WTC11 (cell line): ENCODE results near the gene NEDD4. TPM values are rescaled to one million over a fixed set of nuclear protein-coding genes. Genes with fewer than 3 reads are reported as not detected.

Experiments
- ATAC-seq: fragments of 200-7000 bp; cut with Tn5 transposase; 2 replicates; pipeline ENCODE4 v1.10.0; 2021; ENCODE audit warnings: mild to moderate bottlenecking, moderate library complexity
- CTCF ChIA-PET: fragments of 300-600 bp; sonication (Branson Sonifier 250); formaldehyde crosslinking; loops from one replicate; lab custom pipeline; 2021; ENCODE audit warnings: antibody characterized with exemption; lab: Charles Lee
- POLR2A ChIA-PET: fragments of 350-600 bp; sonication (Branson Sonifier 250); formaldehyde crosslinking; loops from one replicate; lab custom pipeline; 2021; ENCODE audit warnings: antibody characterized with exemption; lab: Charles Lee
- DNase-seq: peaks from one replicate; pipeline ENCODE4 v3.0.0; 2021; ENCODE audit warnings: low spot score
- H3K27ac Mint-ChIP-seq: 2 replicates; pipeline ENCODE4 v1.8.0; 2021; ENCODE audit warnings: mixed read lengths
- H3K27me3 Mint-ChIP-seq: 2 replicates; pipeline ENCODE4 v1.8.0; 2021; ENCODE audit warnings: low read depth, mild to moderate bottlenecking, moderate library complexity, mixed read lengths
- H3K36me3 Mint-ChIP-seq: 2 replicates; pipeline ENCODE4 v1.8.0; 2021; ENCODE audit warnings: mixed read lengths
- H3K4me1 Mint-ChIP-seq: 2 replicates; pipeline ENCODE4 v1.8.0; 2022; ENCODE audit warnings: mixed read lengths
- H3K4me3 Mint-ChIP-seq: 2 replicates; pipeline ENCODE4 v1.8.0; 2021; ENCODE audit warnings: mild to moderate bottlenecking, moderate library complexity, mixed read lengths
- H3K9me3 Mint-ChIP-seq: 2 replicates; pipeline ENCODE4 v1.8.0; 2021; ENCODE audit warnings: mixed read lengths
- ATF3 ChIP-seq: sonication (generic); formaldehyde crosslinking; conservative IDR thresholded peaks from 2 replicates; pipeline ENCODE4 v1.8.1; 2022; ENCODE audit warnings: mild to moderate bottlenecking, missing genetic modification reagents
- CDX4 ChIP-seq: fragments of 250-450 bp; sonication (Bioruptor Pico); IDR thresholded peaks from 2 replicates; pipeline ENCODE4 v1.9.0; 2021; ENCODE audit warnings: moderate library complexity, mild to moderate bottlenecking, inconsistent platforms, borderline replicate concordance
- E2F1 ChIP-seq: sonication (generic); formaldehyde crosslinking; IDR thresholded peaks from 2 replicates; pipeline ENCODE4 v1.8.0; 2022; ENCODE audit warnings: mild to moderate bottlenecking, missing genetic modification reagents
- EMX1 ChIP-seq: fragments of 250-450 bp; sonication (Bioruptor Pico); IDR thresholded peaks from 2 replicates; pipeline ENCODE4 v1.8.0; 2021; ENCODE audit warnings: mild to moderate bottlenecking
- FOXP4 ChIP-seq: sonication (generic); formaldehyde crosslinking; IDR thresholded peaks from 2 replicates; pipeline ENCODE4 v1.8.0; 2022; ENCODE audit warnings: mild to moderate bottlenecking, missing genetic modification reagents
- JUN ChIP-seq: sonication (generic); formaldehyde crosslinking; IDR thresholded peaks from 2 replicates; pipeline ENCODE4 v1.8.0; 2023; ENCODE audit warnings: mild to moderate bottlenecking, missing genetic modification reagents
- KAT7 ChIP-seq: sonication (generic); formaldehyde crosslinking; IDR thresholded peaks from 2 replicates; pipeline ENCODE4 v1.8.1; 2023; ENCODE audit warnings: missing genetic modification reagents, mild to moderate bottlenecking, borderline replicate concordance
- MXD4 ChIP-seq: fragments of 250-450 bp; sonication (Bioruptor Pico); IDR thresholded peaks from 2 replicates; pipeline ENCODE4 v1.8.0; 2021; ENCODE audit warnings: mild to moderate bottlenecking, moderate library complexity, borderline replicate concordance
- MYBL2 ChIP-seq: sonication (generic); formaldehyde crosslinking; IDR thresholded peaks from 2 replicates; pipeline ENCODE4 v1.8.1; 2023; ENCODE audit warnings: mild to moderate bottlenecking, moderate library complexity, missing genetic modification reagents
- NFATC4 ChIP-seq: fragments of 250-450 bp; sonication (Bioruptor Pico); IDR thresholded peaks from 2 replicates; pipeline ENCODE4 v1.9.0; 2021; ENCODE audit warnings: mild to moderate bottlenecking
- NFYB ChIP-seq: sonication (generic); formaldehyde crosslinking; conservative IDR thresholded peaks from 2 replicates; pipeline ENCODE4 v1.8.0; 2022; ENCODE audit warnings: low read depth, missing genetic modification reagents
- NR1H2 ChIP-seq: sonication (generic); formaldehyde crosslinking; IDR thresholded peaks from 2 replicates; pipeline ENCODE4 v1.9.0; 2021; ENCODE audit warnings: mild to moderate bottlenecking, moderate library complexity, missing genetic modification reagents
- SMAD3 ChIP-seq: sonication (generic); formaldehyde crosslinking; IDR thresholded peaks from 2 replicates; pipeline ENCODE4 v1.8.0; 2022; ENCODE audit warnings: missing genetic modification reagents, mild to moderate bottlenecking, borderline replicate concordance
- SOX15 ChIP-seq: fragments of 250-450 bp; sonication (Bioruptor Pico); IDR thresholded peaks from 2 replicates; pipeline ENCODE4 v1.9.0; 2021; ENCODE audit warnings: mild to moderate bottlenecking
- TP53 ChIP-seq: sonication (generic); formaldehyde crosslinking; IDR thresholded peaks from 2 replicates; pipeline ENCODE4 v1.8.1; 2023; ENCODE audit warnings: mild to moderate bottlenecking, missing genetic modification reagents
- ZNF263 ChIP-seq: sonication (generic); formaldehyde crosslinking; IDR thresholded peaks from 2 replicates; pipeline ENCODE4 v1.8.1; 2022; ENCODE audit warnings: low read depth, mild to moderate bottlenecking, moderate library complexity, missing genetic modification reagents
- total RNA-seq: library from RNA; stranded (reverse); gene quantifications from 3 replicates; pipeline ENCODE4 v1.2.3, GENCODE V29; 2021
- TF ChIP-seq, protein P1 (sequence below): sonication (generic); formaldehyde crosslinking; IDR thresholded peaks from 2 replicates; pipeline ENCODE4 v1.8.1; 2022; ENCODE audit warnings: mild to moderate bottlenecking, missing genetic modification reagents, moderate library complexity, borderline replicate concordance
- TF ChIP-seq, protein P2 (sequence below): sonication (generic); formaldehyde crosslinking; IDR thresholded peaks from 2 replicates; pipeline ENCODE4 v1.8.1; 2023; ENCODE audit warnings: mild to moderate bottlenecking, missing genetic modification reagents, borderline replicate concordance
- TF ChIP-seq, protein P3 (sequence below): sonication (generic); formaldehyde crosslinking; IDR thresholded peaks from 2 replicates; pipeline ENCODE4 v1.8.0; 2022; ENCODE audit warnings: missing genetic modification reagents

The NEDD4 gene
- total RNA-seq, 1 experiment from 2014 or later: 4.5 TPM

DNA sequence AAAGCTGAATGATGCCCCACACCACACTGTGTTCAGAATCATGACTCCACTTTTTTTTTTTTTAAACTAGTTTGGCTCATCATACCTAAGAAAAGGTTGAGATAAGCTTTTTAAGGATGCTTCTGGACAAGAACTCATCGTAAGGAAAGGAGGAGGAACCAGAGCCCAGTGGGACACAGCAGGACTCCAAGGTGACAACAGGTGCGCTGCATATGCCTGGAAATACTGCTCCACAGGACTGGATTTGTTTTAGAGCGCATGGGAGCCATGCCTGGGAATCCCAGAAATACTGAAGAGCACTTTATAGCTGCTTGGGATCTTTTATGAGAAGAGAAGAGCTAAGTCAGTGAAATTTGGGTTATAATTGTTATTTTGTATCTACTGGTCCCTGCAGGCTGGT lies 93.4 kb downstream of the NEDD4 start:
- ChIA-PET CTCF (interaction anchor here (1.9 kb wide), 1 partner anchor 17 kb away, joined by 14 read pairs; no protein-coding TSS in a partner anchor), POLR2A (no interaction called here)
- Mint-ChIP-seq H3K4me1 (peaks cover 8% of the 10 kb centered on the region), H3K27ac (no peak overlapping the region; the same call in 1 of the 2 replicates), H3K36me3 (no peaks in the 10 kb centered on the region), H3K9me3 (no peaks in the 10 kb centered on the region), H3K27me3 (no peaks in the 10 kb centered on the region), H3K4me3 (no peak overlapping the region)
- DNase-seq: no peak
- TF ChIP-seq JUN (CRISPR knock-in tag) (no peak), NFATC4 (no peak), FOXP4 (CRISPR knock-in tag) (no peak), NFYB (no peak), ZNF263 (no peak), MXD4 (CRISPR knock-in tag) (no peak), EMX1 (CRISPR knock-in tag) (no peak), CDX4 (CRISPR knock-in tag) (no peak), SOX15 (CRISPR knock-in tag) (no peak)
- TF ChIP-seq, protein P1, sequence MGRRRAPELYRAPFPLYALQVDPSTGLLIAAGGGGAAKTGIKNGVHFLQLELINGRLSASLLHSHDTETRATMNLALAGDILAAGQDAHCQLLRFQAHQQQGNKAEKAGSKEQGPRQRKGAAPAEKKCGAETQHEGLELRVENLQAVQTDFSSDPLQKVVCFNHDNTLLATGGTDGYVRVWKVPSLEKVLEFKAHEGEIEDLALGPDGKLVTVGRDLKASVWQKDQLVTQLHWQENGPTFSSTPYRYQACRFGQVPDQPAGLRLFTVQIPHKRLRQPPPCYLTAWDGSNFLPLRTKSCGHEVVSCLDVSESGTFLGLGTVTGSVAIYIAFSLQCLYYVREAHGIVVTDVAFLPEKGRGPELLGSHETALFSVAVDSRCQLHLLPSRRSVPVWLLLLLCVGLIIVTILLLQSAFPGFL: no peak
- TF ChIP-seq, protein P2, sequence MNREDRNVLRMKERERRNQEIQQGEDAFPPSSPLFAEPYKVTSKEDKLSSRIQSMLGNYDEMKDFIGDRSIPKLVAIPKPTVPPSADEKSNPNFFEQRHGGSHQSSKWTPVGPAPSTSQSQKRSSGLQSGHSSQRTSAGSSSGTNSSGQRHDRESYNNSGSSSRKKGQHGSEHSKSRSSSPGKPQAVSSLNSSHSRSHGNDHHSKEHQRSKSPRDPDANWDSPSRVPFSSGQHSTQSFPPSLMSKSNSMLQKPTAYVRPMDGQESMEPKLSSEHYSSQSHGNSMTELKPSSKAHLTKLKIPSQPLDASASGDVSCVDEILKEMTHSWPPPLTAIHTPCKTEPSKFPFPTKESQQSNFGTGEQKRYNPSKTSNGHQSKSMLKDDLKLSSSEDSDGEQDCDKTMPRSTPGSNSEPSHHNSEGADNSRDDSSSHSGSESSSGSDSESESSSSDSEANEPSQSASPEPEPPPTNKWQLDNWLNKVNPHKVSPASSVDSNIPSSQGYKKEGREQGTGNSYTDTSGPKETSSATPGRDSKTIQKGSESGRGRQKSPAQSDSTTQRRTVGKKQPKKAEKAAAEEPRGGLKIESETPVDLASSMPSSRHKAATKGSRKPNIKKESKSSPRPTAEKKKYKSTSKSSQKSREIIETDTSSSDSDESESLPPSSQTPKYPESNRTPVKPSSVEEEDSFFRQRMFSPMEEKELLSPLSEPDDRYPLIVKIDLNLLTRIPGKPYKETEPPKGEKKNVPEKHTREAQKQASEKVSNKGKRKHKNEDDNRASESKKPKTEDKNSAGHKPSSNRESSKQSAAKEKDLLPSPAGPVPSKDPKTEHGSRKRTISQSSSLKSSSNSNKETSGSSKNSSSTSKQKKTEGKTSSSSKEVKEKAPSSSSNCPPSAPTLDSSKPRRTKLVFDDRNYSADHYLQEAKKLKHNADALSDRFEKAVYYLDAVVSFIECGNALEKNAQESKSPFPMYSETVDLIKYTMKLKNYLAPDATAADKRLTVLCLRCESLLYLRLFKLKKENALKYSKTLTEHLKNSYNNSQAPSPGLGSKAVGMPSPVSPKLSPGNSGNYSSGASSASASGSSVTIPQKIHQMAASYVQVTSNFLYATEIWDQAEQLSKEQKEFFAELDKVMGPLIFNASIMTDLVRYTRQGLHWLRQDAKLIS (CRISPR knock-in tag): no peak
- TF ChIP-seq, protein P3, sequence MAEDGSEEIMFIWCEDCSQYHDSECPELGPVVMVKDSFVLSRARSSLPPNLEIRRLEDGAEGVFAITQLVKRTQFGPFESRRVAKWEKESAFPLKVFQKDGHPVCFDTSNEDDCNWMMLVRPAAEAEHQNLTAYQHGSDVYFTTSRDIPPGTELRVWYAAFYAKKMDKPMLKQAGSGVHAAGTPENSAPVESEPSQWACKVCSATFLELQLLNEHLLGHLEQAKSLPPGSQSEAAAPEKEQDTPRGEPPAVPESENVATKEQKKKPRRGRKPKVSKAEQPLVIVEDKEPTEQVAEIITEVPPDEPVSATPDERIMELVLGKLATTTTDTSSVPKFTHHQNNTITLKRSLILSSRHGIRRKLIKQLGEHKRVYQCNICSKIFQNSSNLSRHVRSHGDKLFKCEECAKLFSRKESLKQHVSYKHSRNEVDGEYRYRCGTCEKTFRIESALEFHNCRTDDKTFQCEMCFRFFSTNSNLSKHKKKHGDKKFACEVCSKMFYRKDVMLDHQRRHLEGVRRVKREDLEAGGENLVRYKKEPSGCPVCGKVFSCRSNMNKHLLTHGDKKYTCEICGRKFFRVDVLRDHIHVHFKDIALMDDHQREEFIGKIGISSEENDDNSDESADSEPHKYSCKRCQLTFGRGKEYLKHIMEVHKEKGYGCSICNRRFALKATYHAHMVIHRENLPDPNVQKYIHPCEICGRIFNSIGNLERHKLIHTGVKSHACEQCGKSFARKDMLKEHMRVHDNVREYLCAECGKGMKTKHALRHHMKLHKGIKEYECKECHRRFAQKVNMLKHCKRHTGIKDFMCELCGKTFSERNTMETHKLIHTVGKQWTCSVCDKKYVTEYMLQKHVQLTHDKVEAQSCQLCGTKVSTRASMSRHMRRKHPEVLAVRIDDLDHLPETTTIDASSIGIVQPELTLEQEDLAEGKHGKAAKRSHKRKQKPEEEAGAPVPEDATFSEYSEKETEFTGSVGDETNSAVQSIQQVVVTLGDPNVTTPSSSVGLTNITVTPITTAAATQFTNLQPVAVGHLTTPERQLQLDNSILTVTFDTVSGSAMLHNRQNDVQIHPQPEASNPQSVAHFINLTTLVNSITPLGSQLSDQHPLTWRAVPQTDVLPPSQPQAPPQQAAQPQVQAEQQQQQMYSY (CRISPR knock-in tag): no peak
- ATAC-seq: no peak

GRCh38 chr15:55899537-55899936 lies 93.9 kb downstream of the NEDD4 start:
- no peaks in the 10 kb centered on the region for H3K36me3 Mint-ChIP-seq
- ChIA-PET POLR2A (no interaction called here), CTCF (interaction anchor here (1.9 kb wide), 1 partner anchor 18 kb away, joined by 14 read pairs; no protein-coding TSS in a partner anchor)
- H3K4me3 Mint-ChIP-seq: no peak overlapping the region
- peaks cover 8% of the 10 kb centered on the region for H3K4me1 Mint-ChIP-seq
- TF ChIP-seq TP53 (no peak), MYBL2 (CRISPR knock-in tag) (no peak), FOXP4 (CRISPR knock-in tag) (no peak), E2F1 (CRISPR knock-in tag) (no peak), SMAD3 (no peak), KAT7 (CRISPR knock-in tag) (no peak), ATF3 (CRISPR knock-in tag) (no peak), NR1H2 (CRISPR knock-in tag) (no peak)
- no peaks in the 10 kb centered on the region for H3K9me3 Mint-ChIP-seq
- ATAC-seq: no peak
- H3K27ac Mint-ChIP-seq: no peak overlapping the region
- DNase-seq: no peak
- no peaks in the 10 kb centered on the region for H3K27me3 Mint-ChIP-seq
